Measurements from ENCODE around the gene SLA2.

DNA sequence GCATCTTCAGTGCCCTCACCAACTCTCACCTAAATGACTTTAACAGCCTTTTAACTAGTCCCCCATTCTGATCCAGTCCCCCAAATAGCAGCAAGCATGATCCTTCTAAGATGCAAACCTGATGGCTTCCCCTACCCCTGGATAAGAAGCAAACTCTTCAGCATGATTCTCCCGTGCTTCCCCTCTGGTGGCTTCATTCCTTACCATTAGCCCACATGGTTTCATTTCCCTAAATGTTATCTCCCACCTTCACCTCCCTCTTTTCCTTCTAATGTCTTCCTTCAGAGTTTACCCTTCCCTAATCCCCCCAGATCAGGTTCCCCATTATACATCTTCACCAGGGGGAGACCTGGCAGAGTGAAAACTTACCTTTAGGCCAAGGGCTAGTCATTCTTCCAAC is 44.5 kb downstream of the SLA2 start:
- TF ChIP-seq, protein P1, sequence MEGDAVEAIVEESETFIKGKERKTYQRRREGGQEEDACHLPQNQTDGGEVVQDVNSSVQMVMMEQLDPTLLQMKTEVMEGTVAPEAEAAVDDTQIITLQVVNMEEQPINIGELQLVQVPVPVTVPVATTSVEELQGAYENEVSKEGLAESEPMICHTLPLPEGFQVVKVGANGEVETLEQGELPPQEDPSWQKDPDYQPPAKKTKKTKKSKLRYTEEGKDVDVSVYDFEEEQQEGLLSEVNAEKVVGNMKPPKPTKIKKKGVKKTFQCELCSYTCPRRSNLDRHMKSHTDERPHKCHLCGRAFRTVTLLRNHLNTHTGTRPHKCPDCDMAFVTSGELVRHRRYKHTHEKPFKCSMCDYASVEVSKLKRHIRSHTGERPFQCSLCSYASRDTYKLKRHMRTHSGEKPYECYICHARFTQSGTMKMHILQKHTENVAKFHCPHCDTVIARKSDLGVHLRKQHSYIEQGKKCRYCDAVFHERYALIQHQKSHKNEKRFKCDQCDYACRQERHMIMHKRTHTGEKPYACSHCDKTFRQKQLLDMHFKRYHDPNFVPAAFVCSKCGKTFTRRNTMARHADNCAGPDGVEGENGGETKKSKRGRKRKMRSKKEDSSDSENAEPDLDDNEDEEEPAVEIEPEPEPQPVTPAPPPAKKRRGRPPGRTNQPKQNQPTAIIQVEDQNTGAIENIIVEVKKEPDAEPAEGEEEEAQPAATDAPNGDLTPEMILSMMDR (IDR thresholded peaks at IDR 0.05 in 8 of 11, conservative IDR thresholded peaks at IDR 0.05 in 3 of 11) = no peak
- TF ChIP-seq POLR2A (IDR thresholded peaks at IDR 0.05) = no peak
